ENCODE measurements around the gene PHACTR4.

GRCh38 chr1:28392027-28392652, 22.6 kb downstream of the PHACTR4 start:
- no peak for TF ChIP-seq CTCF (tag by site-specific recombination; IDR thresholded peaks at IDR 0.05)
- TF ChIP-seq SALL2 (tag by site-specific recombination; IDR thresholded peaks at IDR 0.05; ENCODE audit: borderline replicate concordance), result no peak
- no peak for TF ChIP-seq ZNF768 (tag by site-specific recombination; IDR thresholded peaks at IDR 0.05)
- no peak for TF ChIP-seq ZSCAN18 (tag by site-specific recombination; IDR thresholded peaks at IDR 0.05)
- no peak for TF ChIP-seq ZEB2 (tag by site-specific recombination; IDR thresholded peaks at IDR 0.05)
- no peak for TF ChIP-seq ZFP3 (tag by site-specific recombination; IDR thresholded peaks at IDR 0.05; ENCODE audit: low read depth)

All from HEK293 (cell line).